GM04503 (cell line): Measurements from ENCODE around the gene PAQR8.

Experiments
- DNase-seq: peaks from one replicate; pipeline ENCODE4 v3.0.0-alpha.2; 2012; ENCODE audit warnings: low read depth

Gene PAQR8

DNA sequence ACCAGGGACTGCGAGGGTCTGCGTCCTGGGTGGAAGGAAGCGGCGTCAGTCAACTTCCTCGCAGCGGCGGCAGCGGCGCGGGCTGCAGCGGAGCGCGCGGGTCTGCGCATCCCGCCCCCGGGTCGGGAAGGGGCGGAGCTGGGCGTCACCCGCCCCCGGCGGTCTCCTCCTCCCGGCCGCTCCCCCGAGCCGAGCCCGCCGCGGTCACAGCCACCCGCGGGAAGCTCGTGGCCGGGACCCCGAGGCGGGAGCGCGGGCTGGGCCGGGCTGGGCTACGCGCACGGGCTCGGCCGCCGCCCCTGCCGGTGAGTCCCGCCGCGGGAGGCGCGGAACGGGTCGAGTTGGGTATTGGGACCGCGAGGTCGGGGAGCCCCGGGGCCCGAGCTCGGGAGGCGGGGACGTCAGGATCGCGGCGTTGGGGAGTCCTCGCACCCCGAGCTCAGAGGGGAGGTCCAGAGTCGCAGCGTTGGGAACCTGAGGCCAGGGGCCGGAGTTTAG is at the start of gene PAQR8:
Gene PAQR8, plus strand, starts transcription at position 207 of the 498 bp plus-strand sequence. CDS start 41,063 bp downstream, outside the sequence.
- DNase-seq = no peak

DNA sequence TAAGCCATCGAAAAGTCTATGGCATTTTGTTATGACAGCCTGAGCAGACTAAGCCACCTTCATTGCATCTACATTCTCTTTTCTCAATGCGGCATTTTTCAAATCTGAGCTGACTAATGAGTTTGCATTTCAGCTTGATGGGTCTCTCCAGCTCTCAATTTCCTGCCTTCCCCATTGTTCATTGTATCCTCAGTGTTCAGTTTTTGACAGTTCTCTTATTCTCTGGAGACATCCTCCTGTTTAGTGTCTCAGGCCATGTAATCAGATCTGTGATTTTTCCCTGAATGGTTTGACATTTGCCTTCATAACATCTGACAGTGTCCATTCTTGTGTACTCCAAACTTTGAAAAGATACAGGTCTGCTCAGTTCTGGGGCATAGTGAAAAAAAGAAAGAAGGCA is 49.5 kb upstream of the PAQR8 start:
- no peak for DNase-seq

GRCh38 chr6:52314752-52315151 is 47.2 kb upstream of the PAQR8 start:
- no peak for DNase-seq

- no peak for DNase-seq
Observed at GRCh38 chr6:52317211-52317610, 44.7 kb upstream of the PAQR8 start.

DNA sequence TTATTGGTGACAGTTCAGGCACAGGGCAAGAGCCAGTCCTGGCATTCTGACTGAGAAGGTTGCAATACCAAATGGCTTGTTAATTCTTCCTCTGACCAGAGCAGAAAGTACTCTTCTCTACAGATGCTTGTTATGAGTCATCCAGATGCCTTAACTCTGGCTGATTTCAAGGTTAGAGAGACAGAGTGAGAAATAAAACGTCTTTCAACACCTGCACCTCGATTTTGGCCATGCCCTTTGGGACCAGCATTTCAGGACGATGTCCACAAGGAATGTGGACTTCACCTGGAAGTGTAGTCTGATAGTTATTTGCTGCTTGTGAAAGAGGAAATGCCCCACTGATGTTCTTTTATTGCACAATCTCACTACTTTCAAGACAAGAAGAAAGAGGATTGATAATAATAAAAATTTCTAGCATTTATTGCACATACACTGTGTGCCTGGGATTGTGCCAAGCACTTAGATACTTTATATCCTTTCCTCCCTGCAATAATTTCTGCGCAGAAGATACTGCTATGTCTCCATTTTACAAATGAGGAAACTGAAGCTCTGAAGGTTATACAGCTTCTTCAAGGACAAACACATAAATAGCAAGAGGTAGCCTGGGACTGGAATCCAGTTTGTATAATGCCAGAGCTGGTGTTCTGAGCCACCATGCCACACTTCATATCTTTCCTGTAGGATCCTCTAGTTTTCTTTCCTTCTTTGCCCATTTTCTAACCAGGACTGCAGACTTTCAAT is 43.9 kb upstream of the PAQR8 start:
- peak; percentile 36 for DNase-seq

DNA sequence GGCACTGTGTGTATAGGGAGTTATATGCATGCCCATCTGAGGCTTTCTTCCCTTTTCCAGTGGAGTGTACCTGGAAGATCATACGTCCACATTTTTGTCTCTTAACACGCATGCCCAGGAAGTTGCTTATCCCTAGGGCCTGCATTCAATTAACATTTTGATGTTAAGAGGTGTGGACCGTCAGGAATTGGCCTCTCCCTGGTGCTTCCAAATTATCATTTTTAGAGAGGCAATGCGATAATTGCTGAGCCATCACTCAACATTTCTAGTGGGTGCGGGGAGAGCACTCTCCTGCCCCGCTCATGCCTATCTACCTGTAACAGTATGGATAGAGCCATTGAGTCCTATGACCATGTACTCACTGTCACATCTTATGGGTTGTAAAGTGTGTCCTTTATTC is 37.8 kb upstream of the PAQR8 start:
- DNase-seq = no peak

DNA sequence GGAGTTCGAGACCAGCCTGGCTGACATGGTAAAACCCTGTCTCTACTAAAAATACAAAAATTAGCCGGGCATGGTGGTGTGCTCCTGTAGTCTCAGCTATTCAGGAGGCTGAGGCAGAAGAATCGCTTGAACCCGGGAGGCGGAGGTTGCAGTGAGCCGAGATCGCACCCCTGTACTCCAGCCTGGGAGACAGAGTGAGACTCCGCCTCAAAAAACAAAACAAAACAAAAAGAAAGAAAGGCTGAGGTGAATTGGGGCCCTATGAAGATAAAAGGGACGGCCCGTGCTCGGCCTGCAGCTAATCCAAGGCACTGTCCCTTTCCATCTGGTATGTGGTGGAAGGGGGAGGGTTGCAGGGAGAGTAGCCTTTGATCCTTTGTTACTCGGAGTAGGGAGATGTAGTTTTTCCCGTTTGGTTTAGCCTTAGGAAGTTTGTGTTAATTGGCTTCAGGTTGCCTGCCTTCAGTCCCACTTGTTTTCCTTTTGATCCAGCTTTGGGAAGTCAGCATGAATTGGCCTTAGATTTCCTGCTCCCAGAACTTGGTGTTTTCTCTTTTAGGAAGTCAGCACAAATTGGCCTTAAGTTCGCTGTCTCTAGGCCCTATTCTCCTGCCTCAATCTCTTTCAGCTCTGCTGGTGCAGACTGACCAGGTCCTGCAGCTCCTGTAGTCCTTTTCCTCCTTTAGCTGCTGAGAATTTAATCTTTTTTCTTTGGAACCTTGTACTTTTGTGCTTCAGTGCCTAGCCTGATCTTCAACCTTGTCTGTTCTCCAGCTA is 36.1 kb upstream of the PAQR8 start:
- no peak for DNase-seq

DNA sequence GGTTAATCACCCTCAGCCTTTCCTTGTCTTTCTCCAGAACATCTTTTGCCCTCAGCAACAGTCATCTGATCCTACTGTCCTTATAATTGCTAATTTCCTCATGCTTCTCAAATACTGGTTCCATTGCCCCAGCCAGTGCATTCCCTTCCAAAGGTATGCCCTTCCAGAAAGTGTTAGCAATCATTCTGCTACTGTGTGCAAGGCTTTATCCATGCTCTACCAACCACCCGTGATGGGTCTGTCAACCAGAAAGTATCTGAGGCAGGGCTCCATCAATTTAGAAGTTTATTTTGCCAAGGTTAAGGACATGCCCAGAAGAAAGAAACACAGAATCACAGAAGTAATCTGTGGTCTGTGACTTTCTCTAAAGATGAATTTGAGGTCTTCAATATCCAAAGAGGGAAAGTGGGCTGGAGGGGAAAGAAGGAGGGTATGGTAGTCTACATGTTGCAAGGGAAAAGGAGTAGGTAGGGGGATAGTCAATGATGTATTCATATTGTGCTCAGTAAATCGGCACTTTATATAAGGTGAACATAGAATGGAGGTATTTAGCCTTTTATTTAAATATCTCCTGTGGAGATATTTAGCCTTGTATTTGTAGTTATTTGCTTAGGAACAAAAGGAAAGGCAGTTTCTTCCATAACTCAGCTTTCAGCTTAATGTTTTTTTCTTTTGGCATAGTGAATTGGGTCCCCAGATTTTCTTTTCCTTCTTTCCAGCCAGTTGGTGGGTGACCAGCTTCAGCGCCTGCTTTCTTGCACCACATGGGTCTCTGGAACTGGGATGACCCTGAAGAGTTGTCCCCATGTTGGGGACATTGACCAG is 35.2 kb upstream of the PAQR8 start:
- DNase-seq = no peak

GRCh38 chr6:52328303-52328662 is 33.7 kb upstream of the PAQR8 start:
- DNase-seq = no peak

DNA sequence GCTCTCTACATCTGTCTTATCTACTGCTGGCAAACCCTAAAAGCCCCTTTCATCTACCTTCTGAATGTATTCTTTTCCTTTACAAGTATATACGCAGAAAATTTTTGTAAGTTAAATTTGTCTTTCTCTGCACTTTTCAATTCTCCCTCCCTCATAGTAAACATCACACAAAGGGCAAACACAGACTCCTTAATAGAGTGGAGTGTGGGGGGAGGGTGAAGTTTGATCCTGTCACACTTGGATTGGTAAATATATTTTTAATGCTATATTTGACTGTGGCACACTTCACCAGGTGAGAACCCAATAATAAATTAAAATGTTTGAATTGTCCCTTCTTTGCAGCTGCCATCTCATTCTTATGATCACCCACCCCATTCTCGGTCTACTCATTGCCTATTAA is 33.2 kb upstream of the PAQR8 start:
- no peak for DNase-seq

DNA sequence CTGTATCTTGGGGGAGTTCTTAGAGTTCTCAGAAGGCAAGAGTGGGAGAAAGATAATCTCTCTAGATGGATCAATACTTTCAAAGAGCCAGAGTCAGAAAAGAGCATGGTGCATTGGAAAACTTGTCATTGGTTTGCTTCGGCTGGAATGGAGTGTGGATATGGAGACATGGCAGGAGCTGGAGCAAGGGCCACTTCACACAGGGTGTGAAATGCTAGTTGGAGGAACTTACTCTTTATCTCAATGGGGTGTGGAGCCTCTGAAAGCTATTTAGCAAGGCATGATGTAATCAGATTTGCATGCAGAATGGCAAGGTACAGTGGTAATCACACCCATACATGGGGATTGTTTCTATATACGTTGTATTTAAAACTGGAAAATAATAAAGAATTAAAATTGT is 31.5 kb upstream of the PAQR8 start:
- DNase-seq = no peak

DNA sequence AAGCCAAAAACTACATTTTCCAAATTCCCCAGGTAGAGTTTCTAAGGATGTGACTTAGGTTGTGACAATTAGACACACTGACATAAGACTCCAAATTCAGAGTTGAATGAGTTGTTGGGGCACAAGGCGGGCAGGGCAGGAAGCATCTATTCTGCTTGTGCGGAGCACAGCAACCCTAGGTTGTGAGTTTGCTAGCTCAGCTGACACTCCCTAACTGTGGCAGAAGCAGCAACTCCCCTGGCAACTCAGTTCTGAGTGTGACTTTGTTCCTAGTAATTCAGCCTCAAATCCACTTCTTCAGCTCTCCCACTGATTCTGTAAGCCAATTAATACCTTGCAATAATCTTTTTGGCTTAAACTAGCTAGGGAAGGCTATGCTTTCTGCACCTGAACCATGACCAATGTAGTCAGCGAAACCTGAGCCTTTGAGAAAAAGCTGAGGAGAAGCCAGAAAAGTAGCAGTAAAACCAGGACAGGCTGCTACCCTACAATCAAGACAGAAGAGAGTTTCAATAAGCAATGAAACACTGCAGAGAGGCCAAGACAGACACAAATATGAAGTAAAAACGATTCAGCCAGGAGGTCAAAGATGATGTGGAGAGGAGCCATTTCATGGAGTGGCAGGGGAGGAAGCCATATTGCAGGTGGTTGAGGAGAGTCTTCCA is 30.0 kb upstream of the PAQR8 start:
- DNase-seq = no peak

DNA sequence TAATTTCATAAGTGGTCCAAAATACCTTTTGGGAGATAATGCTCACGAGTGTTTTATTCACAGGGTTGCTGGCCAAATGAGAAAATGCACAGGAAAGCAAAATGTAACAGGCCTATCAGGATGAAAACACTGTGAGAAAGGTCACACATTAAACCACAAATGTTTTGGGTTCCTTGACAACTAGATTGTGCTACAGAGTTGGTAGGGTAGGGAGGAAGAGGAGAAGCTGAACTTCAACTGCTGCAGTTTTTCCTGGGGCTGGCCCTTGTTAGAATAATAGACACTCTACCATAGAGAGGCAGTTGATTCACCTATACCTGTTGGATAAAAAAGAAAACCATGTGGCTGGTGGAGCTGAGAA is 28.1 kb upstream of the PAQR8 start:
- DNase-seq = no peak

- no peak for DNase-seq
Observed at GRCh38 chr6:52335576-52335975, 26.4 kb upstream of the PAQR8 start.

GRCh38 chr6:52336919-52337561 is 24.9 kb upstream of the PAQR8 start:
- no peak for DNase-seq

DNA sequence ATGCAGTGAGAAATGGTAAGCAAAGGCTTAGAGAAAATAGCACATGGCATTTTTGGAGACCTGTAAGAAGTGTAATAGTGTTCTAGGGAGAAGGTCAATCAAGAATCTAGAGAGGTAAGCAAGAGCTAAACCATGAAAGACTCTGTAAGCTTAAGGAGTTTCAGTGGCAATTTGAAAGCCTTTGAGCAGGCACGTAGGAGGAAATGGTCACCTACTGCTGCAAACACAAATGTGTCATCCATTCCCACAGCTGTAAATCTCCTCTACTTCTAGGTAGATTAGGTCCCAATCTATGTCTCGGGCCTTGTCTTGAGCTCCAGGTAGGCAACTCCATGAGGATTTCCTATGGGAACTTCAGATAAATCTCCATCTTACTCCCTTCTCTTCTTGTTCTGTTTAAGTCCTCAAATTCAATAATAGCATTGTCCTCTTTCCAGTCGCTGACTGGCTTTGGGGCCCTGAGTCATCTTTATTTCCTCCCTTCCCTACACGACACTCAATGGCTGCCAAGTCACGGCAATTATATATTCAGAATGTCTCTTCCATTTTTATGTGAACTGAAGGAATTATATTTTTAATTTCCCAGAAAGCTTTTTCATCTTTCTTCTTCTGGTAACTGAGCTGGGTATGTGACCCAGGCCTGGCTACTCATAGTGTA is 24.2 kb upstream of the PAQR8 start:
- no peak for DNase-seq

GRCh38 chr6:52340603-52340880 is 21.4 kb upstream of the PAQR8 start:
- no peak for DNase-seq

GRCh38 chr6:52341561-52342260 is 20.2 kb upstream of the PAQR8 start:
- no peak for DNase-seq

DNA sequence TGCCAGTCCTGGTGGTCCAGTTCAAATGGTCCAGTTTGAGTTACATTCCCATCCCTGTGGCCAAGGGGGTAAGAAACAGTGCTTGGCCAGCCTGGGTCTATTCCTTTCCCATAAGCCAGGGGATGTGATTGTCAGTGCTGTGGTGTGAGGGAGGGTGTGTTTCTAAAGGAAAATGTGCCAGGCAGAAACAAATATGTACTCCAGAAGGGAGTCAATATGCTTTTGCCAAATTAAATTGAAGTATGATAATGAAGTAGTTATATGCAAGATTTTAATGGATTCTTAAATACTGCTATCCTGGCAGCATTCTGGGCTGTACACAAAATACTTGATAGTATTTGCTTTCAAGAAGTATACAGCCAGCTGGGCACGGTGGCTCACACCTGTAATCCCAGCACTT is 16.6 kb upstream of the PAQR8 start:
- no peak for DNase-seq

DNA sequence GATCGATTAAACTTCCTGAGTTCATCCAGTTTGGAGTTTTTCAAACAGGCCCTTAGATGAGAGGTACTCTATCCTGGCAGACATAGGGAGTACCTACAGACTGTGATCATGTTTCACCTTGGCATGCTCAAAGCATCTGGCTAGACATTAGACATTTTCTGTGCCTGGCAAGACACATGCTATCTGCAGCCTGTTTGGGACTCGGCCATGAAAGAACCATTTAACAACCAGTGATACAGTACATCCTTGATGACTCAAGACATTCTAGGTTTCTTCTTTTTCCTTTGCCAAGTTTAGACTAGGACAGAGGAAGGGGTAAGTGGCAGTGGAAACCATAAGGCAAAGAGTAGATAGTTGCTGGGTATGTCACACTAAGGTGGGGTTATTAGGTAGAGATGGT is 15.4 kb upstream of the PAQR8 start:
- DNase-seq = no peak

- DNase-seq = no peak
Observed at GRCh38 chr6:52347818-52348217, 14.1 kb upstream of the PAQR8 start.
